ENCODE results near the gene PLLP. TPM values are rescaled to one million over a fixed set of nuclear protein-coding genes. Genes with fewer than 3 reads are reported as not detected.

The PLLP gene
- polyA plus RNA-seq, 1 donor from 2014 or later = not detected

DNA sequence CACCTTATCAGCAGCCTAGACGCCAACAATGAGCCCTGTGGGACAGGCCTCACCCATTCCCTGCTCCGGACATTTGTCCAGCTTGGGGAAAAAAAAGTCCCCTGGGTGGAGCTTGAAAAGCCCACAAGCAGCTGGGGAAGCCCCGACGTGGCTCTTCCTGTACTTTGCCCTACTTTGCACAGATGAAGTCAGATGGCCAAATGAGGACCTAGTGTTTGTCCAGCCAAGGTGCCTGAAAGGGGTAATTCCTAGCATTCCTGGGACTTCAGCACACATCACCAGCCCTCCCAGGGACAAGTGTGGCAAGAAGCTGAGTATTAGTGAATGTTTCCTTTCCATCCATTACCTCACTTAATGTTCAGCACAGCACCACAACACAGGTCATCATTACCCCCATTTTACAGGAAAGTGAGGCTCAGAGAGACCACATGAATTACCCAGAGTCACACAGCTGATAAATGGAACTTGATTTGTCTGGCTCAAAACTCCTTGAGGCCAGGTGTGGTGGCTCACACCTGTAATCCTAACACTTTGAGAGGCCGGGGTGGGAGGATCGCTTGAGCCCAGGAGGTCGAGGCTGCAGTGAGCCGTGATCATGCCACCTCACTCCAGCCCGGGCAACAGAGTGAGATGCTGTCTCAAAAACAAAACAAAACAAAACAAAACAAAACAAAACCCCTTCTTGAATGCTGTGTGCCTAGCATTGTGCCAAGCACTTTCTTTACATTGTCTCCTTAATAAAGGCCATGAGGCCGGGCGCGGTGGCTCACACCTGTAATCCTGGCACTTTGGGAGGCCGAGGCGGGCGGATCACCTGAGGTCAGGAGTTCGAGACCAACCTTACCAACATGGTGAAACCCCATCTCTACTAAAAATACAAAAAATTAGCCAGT is 19.9 kb upstream of the PLLP start:
- no peak overlapping the region for H2AFZ ChIP-seq (ENCODE audit: low read depth, low read length)
- no peaks in the 10 kb centered on the region for H4K20me1 ChIP-seq (ENCODE audit: insufficient read depth)
- H3K9ac ChIP-seq (ENCODE audit: low read length) = no peak overlapping the region
- no peaks in the 10 kb centered on the region for H3K36me3 ChIP-seq (ENCODE audit: insufficient read depth, low read length)
- H3K27ac ChIP-seq (ENCODE audit: low read length) = no peak overlapping the region
- TF ChIP-seq POLR2AphosphoS5 (IDR thresholded peaks at IDR 0.05) = no peak
- H3K27me3 ChIP-seq (ENCODE audit: insufficient read depth, low read depth, low read length) = no peaks in the 10 kb centered on the region
- no peaks in the 10 kb centered on the region for H3K79me2 ChIP-seq (replicated peaks; ENCODE audit: insufficient read depth, low read length)
- H3F3A ChIP-seq (ENCODE audit: insufficient read depth, low read length, poor library complexity, severe bottlenecking) = no peaks in the 10 kb centered on the region
- no peak overlapping the region for H3K4me3 ChIP-seq (ENCODE audit: low read length)
- no peaks in the 10 kb centered on the region for H3K9me3 ChIP-seq (ENCODE audit: low read length)
- no peaks in the 10 kb centered on the region for H3K9me2 ChIP-seq (ENCODE audit: insufficient read depth, low read length)
- H3K4me2 ChIP-seq (ENCODE audit: low read length) = no peak overlapping the region

DNA sequence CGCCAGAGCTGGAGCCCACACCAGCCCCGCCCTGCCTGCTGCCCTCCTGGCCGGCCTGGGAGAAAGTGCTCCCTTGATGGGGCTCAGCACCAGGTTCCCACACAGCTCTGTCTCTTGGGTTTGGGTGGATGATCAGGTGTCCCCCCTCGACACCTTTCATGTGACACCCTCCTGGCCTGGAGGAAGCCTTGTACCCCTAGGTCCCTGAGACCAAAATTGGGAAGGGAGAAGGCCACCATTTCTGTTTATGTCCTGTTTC is 19.4 kb upstream of the PLLP start:
- no peak overlapping the region for H2AFZ ChIP-seq (ENCODE audit: low read depth, low read length)
- H3K4me2 ChIP-seq (ENCODE audit: low read length) = no peak overlapping the region
- TF ChIP-seq, protein P1, sequence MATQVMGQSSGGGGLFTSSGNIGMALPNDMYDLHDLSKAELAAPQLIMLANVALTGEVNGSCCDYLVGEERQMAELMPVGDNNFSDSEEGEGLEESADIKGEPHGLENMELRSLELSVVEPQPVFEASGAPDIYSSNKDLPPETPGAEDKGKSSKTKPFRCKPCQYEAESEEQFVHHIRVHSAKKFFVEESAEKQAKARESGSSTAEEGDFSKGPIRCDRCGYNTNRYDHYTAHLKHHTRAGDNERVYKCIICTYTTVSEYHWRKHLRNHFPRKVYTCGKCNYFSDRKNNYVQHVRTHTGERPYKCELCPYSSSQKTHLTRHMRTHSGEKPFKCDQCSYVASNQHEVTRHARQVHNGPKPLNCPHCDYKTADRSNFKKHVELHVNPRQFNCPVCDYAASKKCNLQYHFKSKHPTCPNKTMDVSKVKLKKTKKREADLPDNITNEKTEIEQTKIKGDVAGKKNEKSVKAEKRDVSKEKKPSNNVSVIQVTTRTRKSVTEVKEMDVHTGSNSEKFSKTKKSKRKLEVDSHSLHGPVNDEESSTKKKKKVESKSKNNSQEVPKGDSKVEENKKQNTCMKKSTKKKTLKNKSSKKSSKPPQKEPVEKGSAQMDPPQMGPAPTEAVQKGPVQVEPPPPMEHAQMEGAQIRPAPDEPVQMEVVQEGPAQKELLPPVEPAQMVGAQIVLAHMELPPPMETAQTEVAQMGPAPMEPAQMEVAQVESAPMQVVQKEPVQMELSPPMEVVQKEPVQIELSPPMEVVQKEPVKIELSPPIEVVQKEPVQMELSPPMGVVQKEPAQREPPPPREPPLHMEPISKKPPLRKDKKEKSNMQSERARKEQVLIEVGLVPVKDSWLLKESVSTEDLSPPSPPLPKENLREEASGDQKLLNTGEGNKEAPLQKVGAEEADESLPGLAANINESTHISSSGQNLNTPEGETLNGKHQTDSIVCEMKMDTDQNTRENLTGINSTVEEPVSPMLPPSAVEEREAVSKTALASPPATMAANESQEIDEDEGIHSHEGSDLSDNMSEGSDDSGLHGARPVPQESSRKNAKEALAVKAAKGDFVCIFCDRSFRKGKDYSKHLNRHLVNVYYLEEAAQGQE (IDR thresholded peaks at IDR 0.05; ENCODE audit: borderline replicate concordance) = no peak
- no peak for TF ChIP-seq TAF1 (IDR thresholded peaks at IDR 0.05; ENCODE audit: low read depth)
- TF ChIP-seq SMC3 (conservative IDR thresholded peaks at IDR 0.05; ENCODE audit: poor library complexity) = no peak
- no peak for TF ChIP-seq RAD21 (conservative IDR thresholded peaks at IDR 0.05)
- no peak for TF ChIP-seq EP300 (conservative IDR thresholded peaks at IDR 0.05; ENCODE audit: poor library complexity, severe bottlenecking)
- TF ChIP-seq EZH2 (IDR thresholded peaks at IDR 0.05; ENCODE audit: borderline replicate concordance, insufficient read depth, low read length, poor library complexity, severe bottlenecking) = no peak
- TF ChIP-seq, protein P2, sequence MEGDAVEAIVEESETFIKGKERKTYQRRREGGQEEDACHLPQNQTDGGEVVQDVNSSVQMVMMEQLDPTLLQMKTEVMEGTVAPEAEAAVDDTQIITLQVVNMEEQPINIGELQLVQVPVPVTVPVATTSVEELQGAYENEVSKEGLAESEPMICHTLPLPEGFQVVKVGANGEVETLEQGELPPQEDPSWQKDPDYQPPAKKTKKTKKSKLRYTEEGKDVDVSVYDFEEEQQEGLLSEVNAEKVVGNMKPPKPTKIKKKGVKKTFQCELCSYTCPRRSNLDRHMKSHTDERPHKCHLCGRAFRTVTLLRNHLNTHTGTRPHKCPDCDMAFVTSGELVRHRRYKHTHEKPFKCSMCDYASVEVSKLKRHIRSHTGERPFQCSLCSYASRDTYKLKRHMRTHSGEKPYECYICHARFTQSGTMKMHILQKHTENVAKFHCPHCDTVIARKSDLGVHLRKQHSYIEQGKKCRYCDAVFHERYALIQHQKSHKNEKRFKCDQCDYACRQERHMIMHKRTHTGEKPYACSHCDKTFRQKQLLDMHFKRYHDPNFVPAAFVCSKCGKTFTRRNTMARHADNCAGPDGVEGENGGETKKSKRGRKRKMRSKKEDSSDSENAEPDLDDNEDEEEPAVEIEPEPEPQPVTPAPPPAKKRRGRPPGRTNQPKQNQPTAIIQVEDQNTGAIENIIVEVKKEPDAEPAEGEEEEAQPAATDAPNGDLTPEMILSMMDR (IDR thresholded peaks at IDR 0.05; ENCODE audit: poor library complexity, severe bottlenecking) = no peak
- TF ChIP-seq POLR2AphosphoS5 (IDR thresholded peaks at IDR 0.05) = no peak
- no peak for TF ChIP-seq MXI1 (conservative IDR thresholded peaks at IDR 0.05; ENCODE audit: poor library complexity, severe bottlenecking)
- no peaks in the 10 kb centered on the region for H3K36me3 ChIP-seq (ENCODE audit: insufficient read depth, low read length)
- H3F3A ChIP-seq (ENCODE audit: insufficient read depth, low read length, poor library complexity, severe bottlenecking) = no peaks in the 10 kb centered on the region
- no peak overlapping the region for H3K27ac ChIP-seq (ENCODE audit: low read length)
- H3K9ac ChIP-seq (ENCODE audit: low read length) = no peak overlapping the region
- no peaks in the 10 kb centered on the region for H3K9me2 ChIP-seq (ENCODE audit: insufficient read depth, low read length)
- no peak overlapping the region for H3K4me3 ChIP-seq (ENCODE audit: low read length)
- no peaks in the 10 kb centered on the region for H3K79me2 ChIP-seq (replicated peaks; ENCODE audit: insufficient read depth, low read length)
- H4K20me1 ChIP-seq (ENCODE audit: insufficient read depth) = no peaks in the 10 kb centered on the region
- H3K27me3 ChIP-seq (ENCODE audit: insufficient read depth, low read depth, low read length) = no peaks in the 10 kb centered on the region
- no peaks in the 10 kb centered on the region for H3K9me3 ChIP-seq (ENCODE audit: low read length)

All from neural cell (in vitro differentiated cells).